Common myeloid progenitor, CD34-positive (primary cell): ENCODE data around the gene CEP112.
A peak's percentile ranks its signal among the peaks of the same experiment; 100 is the strongest.

Experiments
- CTCF ChIA-PET: fragments of 350-600 bp; sonication (Branson Sonifier 250); formaldehyde crosslinking; loops from one replicate; lab custom pipeline; 2021; ENCODE audit warnings: antibody characterized with exemption; lab: Charles Lee
- POLR2A ChIA-PET: fragments of 350-600 bp; sonication (Branson Sonifier 250); formaldehyde crosslinking; loops from one replicate; lab custom pipeline; 2021; ENCODE audit warnings: antibody characterized with exemption; lab: Charles Lee
- DNase-seq, 3 donors: peaks; one replicate each; pipeline versions ENCODE4 v3.0.0 to v3.0.0-alpha.2; 2013
- H3K27ac ChIP-seq, 2 experiments: 1 replicate in 1 of 2; 2 replicates in 1 of 2; pipeline ENCODE4 v1.7.0; 2013; ENCODE audit warnings: inconsistent platforms in 2 of 2, low read length in 2 of 2, mild to moderate bottlenecking in 2 of 2, low read depth in 1 of 2, moderate library complexity in 1 of 2; ENCODE audit not compliant: severe bottlenecking in 2 of 2, insufficient read depth in 1 of 2, poor library complexity in 1 of 2
- H3K27me3 ChIP-seq, 5 experiments: replicated peaks in 2 of 5; 1 replicate in 3 of 5; 2 replicates in 2 of 5; pipeline versions ENCODE4 v1.6.1 to v1.7.0; 2013; ENCODE audit warnings: low read length in 4 of 5, mild to moderate bottlenecking in 2 of 5, moderate library complexity in 2 of 5, inconsistent platforms in 1 of 5; ENCODE audit not compliant: insufficient read depth in 5 of 5, control insufficient read depth in 4 of 5
- H3K36me3 ChIP-seq, 4 experiments: 1 replicate in 2 of 4; 2 replicates in 2 of 4; pipeline versions ENCODE4 v1.6.1 to v1.7.0; 2013; ENCODE audit warnings: low read length in 3 of 4, control low read depth in 1 of 4, mild to moderate bottlenecking in 1 of 4; ENCODE audit not compliant: control insufficient read depth in 4 of 4, insufficient read depth in 4 of 4
- H3K4me1 ChIP-seq, 4 experiments: 1 replicate in 3 of 4; 2 replicates in 1 of 4; pipeline versions ENCODE4 v1.6.1 to v1.7.1; 2013; ENCODE audit warnings: low read length in 3 of 4, mild to moderate bottlenecking in 3 of 4, control low read depth in 1 of 4, inconsistent platforms in 1 of 4, moderate library complexity in 1 of 4; ENCODE audit not compliant: control insufficient read depth in 4 of 4, insufficient read depth in 4 of 4; ENCODE audit errors: control extremely low read depth in 1 of 4
- H3K4me3 ChIP-seq, 7 experiments: 1 replicate in 4 of 7; 2 replicates in 3 of 7; pipeline versions ENCODE4 v1.5.1 to v1.7.0; 2013; ENCODE audit warnings: mild to moderate bottlenecking in 7 of 7, low read length in 6 of 7, moderate library complexity in 6 of 7, inconsistent platforms in 2 of 7, low read depth in 2 of 7, control low read depth in 1 of 7; ENCODE audit not compliant: insufficient read depth in 4 of 7, control insufficient read depth in 1 of 7; ENCODE audit errors: extremely low read depth in 1 of 7
- H3K9me3 ChIP-seq, 5 experiments: 1 replicate in 4 of 5; 2 replicates in 1 of 5; pipeline versions ENCODE4 v1.6.1 to v1.7.1; 2013; ENCODE audit warnings: low read length in 4 of 5, mild to moderate bottlenecking in 2 of 5, inconsistent platforms in 1 of 5, low read depth in 1 of 5, moderate library complexity in 1 of 5; ENCODE audit not compliant: control insufficient read depth in 4 of 5, insufficient read depth in 2 of 5; ENCODE audit errors: control extremely low read depth in 1 of 5
- WGBS: methylation state at CpG from one replicate; pipeline ENCODE4 v1.1.5; 2013; ENCODE audit not compliant: insufficient coverage; 5-methylcytosine and 5-hydroxymethylcytosine counted together

CEP112 gene

GRCh38 chr17:65666876-65667321 lies 525.0 kb downstream of the CEP112 start:
- Histone ChIP-seq H3K4me1 (no peaks in the 10 kb centered on the region), H3K36me3 (no peaks in the 10 kb centered on the region), H3K4me3 (no peak overlapping the region), H3K27me3 (peaks cover 0 to 2% (median 0%) of the 10 kb centered on the region in 5 experiments), H3K9me3 (no peaks in the 10 kb centered on the region), H3K27ac (no peak overlapping the region)
- 80% methylated on average over 1 of the region's 1 CpG for WGBS
- ChIA-PET POLR2A (no interaction called here), CTCF (no interaction called here)
- no peak for DNase-seq

- Histone ChIP-seq H3K27me3 (peaks cover 0 to 2% (median 0%) of the 10 kb centered on the region in 5 experiments), H3K4me3 (no peak overlapping the region), H3K4me1 (no peaks in the 10 kb centered on the region), H3K9me3 (no peaks in the 10 kb centered on the region), H3K36me3 (no peaks in the 10 kb centered on the region), H3K27ac (no peak overlapping the region)
- CTCF ChIA-PET, result no interaction called here
- POLR2A ChIA-PET, result no interaction called here
- 83% methylated on average over 2 of the region's 2 CpGs for WGBS
- no peak for DNase-seq
Observed at GRCh38 chr17:65665966-65666365, 526.0 kb downstream of the CEP112 start.

DNA sequence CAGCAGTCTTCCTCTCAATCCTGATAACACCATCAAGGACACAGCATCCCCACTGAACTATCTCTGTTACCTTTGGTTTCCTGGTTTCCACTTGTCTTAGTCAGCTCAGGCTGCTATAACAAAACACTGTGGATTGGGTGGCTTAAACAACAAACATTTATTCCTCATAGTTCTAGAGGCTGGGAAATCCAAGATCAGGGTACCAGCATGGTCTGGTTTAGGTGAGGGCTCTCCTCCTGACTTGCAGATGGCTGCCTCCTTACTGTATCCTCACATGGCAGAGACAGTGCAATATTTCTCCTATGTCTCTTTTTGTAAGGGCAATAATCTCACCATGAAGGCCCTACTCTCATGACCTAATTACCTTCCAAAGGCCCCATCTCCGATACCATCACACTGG lies 527.2 kb downstream of the CEP112 start:
- H3K36me3 ChIP-seq, result no peaks in the 10 kb centered on the region
- ChIA-PET POLR2A (no interaction called here), CTCF (no interaction called here)
- peaks cover 0 to 2% (median 0%) of the 10 kb centered on the region in 5 experiments for H3K27me3 ChIP-seq
- H3K9me3 ChIP-seq, result no peaks in the 10 kb centered on the region
- H3K4me1 ChIP-seq, result no peaks in the 10 kb centered on the region
- 100% methylated on average over 1 of the region's 1 CpG for WGBS
- no peak for DNase-seq
- H3K4me3 ChIP-seq, result no peak overlapping the region
- H3K27ac ChIP-seq, result no peak overlapping the region

DNA sequence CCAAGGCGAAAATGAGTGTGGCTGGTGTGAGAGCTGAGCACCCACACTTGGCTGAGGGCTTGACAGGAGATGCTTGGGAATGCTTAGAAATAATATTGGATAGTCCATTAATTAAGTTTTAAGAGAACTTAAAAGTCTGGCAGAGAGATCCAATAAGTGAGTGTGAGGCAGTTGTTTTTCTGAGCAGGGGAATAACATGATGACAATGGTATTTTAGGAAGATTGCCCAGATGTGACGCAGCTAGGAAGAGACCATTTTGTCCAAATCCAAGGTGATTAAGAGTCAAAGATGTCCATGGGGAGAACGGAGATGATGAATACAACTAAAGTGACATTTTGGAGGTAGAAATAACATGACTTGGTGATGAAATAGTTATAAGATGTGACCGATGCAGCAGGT lies 527.7 kb downstream of the CEP112 start:
- ChIA-PET POLR2A (no interaction called here), CTCF (no interaction called here)
- peaks cover 0 to 2% (median 0%) of the 10 kb centered on the region in 5 experiments for H3K27me3 ChIP-seq
- H3K4me3 ChIP-seq, result no peak overlapping the region
- H3K36me3 ChIP-seq, result no peaks in the 10 kb centered on the region
- H3K27ac ChIP-seq, result no peak overlapping the region
- 100% methylated on average over 3 of the region's 4 CpGs for WGBS
- no peaks in the 10 kb centered on the region for H3K9me3 ChIP-seq
- H3K4me1 ChIP-seq, result no peaks in the 10 kb centered on the region
- no peak for DNase-seq

DNA sequence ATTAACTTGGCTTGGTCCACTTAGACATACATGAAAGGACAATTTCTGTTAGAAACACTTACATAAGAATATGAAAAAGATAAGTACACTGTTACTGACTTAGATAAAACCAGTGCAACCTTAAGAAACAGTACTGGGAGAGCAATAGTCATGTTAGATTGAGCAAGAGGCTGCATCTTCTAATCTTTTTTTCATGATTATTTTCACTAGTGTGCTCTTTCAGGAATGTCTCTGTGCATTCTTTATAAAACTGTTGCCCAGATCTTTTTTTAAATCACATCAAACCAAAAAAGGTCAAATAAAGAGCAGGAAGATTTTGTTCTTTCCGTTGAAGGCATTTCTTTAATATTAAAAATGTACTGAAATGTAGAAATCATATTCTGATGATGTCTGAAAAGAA lies 529.7 kb downstream of the CEP112 start:
- Histone ChIP-seq H3K4me3 (no peak overlapping the region), H3K27ac (no peak overlapping the region), H3K9me3 (no peaks in the 10 kb centered on the region), H3K4me1 (no peaks in the 10 kb centered on the region), H3K27me3 (peaks cover 0 to 2% (median 0%) of the 10 kb centered on the region in 5 experiments), H3K36me3 (no peaks in the 10 kb centered on the region)
- DNase-seq, result no peak
- WGBS, result no CpG with 5 or more reads among the region's 1 CpG
- ChIA-PET CTCF (no interaction called here), POLR2A (no interaction called here)

DNA sequence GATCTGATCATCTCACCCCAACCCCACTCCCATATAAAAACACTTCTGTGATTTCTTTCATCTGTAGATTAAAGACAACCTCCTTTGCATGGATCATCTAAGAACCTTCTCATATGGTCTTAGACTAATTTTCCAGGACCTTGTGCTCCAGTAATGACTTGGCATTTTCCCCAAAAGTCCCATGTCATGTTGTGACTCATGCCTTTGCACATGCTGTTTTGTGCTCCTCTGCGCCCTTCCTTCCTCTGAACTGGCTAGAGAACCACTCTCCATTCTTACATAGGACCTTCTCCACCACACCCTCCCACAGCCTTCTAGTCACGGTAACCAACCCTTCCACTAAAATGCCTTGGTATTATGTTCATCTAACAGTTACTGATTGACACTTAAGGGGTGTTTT lies 531.0 kb downstream of the CEP112 start:
- 86% methylated on average over 1 of the region's 2 CpGs for WGBS

GRCh38 chr17:65660078-65660477 lies 531.9 kb downstream of the CEP112 start:
- ChIA-PET CTCF (no interaction called here), POLR2A (no interaction called here)
- H3K4me1 ChIP-seq, result no peaks in the 10 kb centered on the region
- no peak overlapping the region for H3K4me3 ChIP-seq
- no peak for DNase-seq
- WGBS, result 92% methylated on average over 1 of the region's 1 CpG
- H3K9me3 ChIP-seq, result no peaks in the 10 kb centered on the region
- no peaks in the 10 kb centered on the region for H3K27me3 ChIP-seq
- no peaks in the 10 kb centered on the region for H3K36me3 ChIP-seq
- H3K27ac ChIP-seq, result no peak overlapping the region

More for the DNA sequence above, 531.0 kb downstream of the CEP112 start:
- peaks cover 0 to 2% (median 0%) of the 10 kb centered on the region in 5 experiments for H3K27me3 ChIP-seq
- H3K27ac ChIP-seq, result no peak overlapping the region
- peak in 1 of 3 donors; percentile 1 for DNase-seq
- no peak overlapping the region for H3K4me3 ChIP-seq
- no peaks in the 10 kb centered on the region for H3K9me3 ChIP-seq
- CTCF ChIA-PET, result no interaction called here
- POLR2A ChIA-PET, result no interaction called here
- H3K4me1 ChIP-seq, result no peaks in the 10 kb centered on the region
- H3K36me3 ChIP-seq, result no peaks in the 10 kb centered on the region
